ENCODE results near the gene ETV6.

DNA sequence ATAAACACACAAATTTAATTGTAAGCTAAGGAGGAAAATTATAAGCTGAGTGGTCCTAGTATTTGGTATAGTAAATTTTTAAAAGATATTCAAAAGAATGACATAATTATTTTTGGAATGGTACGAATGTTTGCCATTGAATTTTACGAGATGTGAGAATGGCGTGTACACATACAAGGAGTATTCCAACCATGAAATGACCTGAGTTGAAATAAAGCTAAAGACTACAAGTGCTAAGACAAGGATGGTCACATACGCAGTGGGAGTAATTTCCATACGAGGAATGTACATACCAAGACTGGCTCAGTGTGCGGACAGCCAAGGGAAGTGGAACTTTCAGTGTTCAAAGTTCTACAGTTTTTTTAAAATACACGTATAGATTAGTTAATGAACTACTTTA, 21.1 kb upstream of the ETV6 start:
- TF ChIP-seq, protein P1, sequence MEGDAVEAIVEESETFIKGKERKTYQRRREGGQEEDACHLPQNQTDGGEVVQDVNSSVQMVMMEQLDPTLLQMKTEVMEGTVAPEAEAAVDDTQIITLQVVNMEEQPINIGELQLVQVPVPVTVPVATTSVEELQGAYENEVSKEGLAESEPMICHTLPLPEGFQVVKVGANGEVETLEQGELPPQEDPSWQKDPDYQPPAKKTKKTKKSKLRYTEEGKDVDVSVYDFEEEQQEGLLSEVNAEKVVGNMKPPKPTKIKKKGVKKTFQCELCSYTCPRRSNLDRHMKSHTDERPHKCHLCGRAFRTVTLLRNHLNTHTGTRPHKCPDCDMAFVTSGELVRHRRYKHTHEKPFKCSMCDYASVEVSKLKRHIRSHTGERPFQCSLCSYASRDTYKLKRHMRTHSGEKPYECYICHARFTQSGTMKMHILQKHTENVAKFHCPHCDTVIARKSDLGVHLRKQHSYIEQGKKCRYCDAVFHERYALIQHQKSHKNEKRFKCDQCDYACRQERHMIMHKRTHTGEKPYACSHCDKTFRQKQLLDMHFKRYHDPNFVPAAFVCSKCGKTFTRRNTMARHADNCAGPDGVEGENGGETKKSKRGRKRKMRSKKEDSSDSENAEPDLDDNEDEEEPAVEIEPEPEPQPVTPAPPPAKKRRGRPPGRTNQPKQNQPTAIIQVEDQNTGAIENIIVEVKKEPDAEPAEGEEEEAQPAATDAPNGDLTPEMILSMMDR (conservative IDR thresholded peaks at IDR 0.05; ENCODE audit: low read length) = no peak
- TF ChIP-seq EZH2phosphoT487 (IDR thresholded peaks at IDR 0.05; ENCODE audit: borderline replicate concordance) = no peak
